GM18873 (cell line): ENCODE measurements around the gene BRF1.

Experiments used
- ATAC-seq: cut with Tn5 transposase; IDR thresholded peaks from one replicate; pipeline ENCODE4 v1.9.1; 2021; ENCODE audit warnings: mild to moderate bottlenecking, moderate library complexity, moderate number of reproducible peaks; ENCODE audit not compliant: unreplicated experiment, low FRiP score

The BRF1 gene

DNA sequence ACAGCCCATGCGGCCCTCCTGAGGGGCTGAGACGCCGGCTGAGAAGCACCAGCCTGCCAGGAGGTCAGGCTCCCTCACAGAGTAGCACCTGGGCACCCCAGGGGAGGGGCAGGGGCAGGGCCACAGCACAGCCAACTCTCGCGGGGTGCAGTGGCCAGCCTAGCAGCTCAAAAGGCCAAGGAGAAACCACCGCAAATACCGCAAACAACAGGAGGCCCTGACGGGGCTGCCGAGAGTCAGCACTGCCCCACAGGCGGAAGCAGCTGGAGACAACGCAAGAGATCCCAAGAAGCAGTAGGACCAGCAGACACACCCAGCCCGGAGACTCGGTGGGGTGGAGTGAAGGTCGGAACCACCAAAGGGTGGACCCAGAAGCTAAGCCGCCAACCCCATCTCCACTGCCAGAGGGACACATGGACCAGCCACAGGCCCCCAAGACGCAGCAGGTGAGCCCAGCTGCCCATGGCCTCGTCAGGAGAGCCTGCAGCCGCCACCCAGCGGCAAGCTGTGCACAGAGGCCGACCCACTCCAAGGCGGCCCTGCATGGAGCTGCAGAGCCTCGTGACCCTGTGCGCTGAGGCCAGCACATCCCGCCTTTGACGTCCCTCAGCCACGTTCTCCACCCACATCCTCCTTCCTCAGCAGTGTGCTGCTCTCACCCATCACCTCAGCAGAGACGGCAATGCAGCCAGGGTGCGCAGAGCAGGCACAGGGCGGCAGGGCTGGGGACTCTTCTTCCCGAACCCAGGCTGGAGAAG is 84.1 kb downstream of the BRF1 start:
- ATAC-seq, result no peak

DNA sequence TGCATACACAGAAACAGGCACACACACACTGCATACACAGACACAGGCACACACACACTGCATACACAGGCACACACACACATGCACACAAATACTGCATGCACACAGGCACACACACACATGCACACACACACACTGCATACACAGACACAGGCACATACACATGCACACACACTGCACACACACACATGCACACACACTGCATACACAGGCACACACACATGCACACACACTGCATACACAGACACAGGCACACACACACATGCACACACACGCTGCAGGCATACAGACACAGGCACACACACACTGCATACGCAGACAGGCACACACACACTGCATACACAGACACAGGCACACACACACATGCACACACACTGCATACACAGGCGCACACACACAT is 85.2 kb downstream of the BRF1 start:
- no peak for ATAC-seq

DNA sequence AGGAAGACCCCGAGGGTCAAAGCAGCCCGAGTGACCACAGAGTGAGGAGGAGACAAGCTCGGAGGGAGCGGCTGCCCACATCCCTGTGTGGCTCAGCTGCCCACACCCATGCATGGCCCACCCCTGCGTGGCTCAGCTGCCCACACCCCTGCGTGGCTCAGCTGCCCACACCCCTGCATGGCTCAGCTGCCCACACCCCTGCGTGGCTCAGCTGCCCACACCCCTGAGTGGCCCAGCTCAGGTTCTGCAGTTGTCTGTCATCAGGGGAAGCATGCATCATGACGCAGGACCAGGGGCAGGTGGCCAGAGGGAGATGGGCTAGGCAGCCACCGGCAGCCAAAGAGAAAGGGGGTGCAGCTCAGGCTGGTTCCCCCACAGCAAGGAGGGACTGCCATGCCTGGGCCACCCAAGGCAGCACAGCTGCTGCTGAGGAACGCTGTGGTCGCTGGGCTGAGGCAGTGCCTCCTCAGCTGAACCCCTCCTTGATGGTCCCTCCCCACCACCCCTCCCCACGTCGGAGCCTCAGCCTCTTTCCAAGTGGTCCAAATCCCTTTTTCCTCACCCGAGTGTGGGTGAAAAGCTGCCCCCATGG is 86.4 kb downstream of the BRF1 start:
- no peak for ATAC-seq

DNA sequence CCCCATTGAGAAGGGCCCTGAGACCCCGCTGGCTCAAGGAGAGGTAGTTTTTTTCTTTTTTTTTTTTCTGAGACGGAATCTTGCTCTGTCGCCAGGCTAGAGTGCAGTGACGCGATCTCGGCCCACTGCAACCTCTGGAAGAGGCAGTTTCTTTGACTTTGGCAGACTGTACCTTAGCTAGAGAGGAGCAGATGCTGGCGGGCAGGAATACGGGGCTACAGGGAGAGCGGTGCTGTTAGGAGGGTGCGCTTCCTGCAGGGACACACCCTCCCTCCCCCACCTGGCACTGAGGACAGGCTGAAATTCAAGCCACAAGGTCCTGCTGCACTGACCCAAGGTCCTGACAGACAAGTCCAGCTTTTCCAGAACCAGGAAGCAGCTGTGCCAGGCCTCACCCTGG is 87.4 kb downstream of the BRF1 start:
- ATAC-seq, result no peak

DNA sequence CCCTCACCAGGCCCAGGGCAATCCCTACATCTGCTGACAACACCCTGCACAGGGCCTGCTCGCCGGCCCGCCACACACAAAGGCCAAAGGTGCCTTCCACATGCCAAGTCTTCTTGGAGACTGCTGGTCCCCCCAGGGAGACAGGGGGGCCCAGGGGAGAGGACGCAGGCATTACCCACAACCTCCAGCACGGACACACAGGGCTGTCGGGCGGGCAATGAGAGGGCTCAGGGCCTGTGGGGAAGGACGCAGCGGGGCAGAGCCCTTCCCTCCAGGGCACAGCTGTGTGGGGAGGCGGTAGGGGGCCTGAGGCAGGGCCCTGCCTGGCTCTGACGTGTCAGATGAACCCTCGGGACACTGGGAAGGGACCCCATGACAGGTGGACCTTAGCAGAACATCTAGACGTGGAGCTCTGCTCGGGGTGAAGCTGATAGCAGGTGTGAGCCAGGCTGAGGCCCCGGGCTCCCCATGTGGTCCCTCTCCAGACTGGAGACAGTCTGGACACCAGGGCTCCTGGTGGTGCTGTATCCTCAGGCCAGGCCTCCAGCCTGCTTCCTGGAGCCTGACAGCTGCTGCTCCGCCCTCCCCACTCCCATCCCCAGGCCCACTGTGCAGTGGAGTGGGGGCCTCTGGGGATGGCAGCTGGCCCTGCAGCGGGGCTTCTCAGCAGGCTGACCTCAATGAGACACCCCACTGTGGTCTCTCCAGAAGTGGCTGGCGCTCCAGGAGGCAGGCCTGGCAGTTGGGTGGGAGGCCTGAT is 88.1 kb downstream of the BRF1 start:
- ATAC-seq, result no peak

DNA sequence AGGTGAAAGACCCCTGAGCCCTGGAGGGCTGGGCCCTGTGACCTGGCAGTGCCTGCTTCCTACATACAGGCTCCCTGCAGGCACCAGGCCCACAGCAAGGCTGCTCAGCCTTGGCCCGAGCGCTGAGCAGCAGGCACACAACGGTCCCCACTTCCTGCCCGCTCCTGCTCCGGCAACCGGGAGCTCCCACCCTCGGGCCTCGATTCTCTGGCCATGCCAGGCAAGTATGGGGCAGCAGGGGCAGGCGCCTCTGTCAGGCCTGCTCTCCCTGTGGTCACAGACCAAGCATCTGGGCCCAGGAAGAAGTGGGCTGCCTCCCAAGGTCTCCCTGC is 89.1 kb downstream of the BRF1 start:
- no peak for ATAC-seq

DNA sequence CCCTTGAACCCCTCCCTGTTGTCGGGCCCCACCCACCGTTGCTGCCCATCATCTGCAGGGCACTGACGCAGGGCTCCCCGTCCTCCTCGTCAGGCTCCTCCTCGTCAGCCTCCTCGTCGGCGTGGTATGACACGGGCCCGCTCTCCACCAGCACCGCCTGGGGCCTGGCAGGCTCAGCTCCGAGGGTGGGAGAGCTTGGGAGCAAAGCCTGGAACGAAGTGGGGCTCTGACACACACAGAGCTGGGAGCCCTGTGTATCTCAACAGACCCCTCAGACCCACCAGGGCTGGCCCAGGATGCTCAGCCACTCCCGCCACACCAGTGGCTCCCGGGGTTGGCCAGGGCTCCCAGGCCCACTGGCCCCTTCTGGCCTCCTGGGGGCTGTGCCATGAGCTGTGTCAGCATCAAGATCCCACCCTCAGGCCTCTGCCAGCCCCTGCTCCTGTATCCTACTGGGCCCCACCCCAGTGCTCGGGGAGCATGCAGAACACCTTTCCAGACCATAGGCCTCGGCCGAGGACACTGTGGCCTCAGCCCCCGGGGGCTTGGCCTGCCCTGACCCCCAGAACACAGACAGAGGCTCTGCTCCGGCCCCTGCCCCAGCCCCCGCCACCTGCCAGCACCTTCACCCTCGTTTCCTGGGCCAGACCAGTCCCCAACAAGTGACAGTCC is 89.6 kb downstream of the BRF1 start:
- ATAC-seq, result no peak

DNA sequence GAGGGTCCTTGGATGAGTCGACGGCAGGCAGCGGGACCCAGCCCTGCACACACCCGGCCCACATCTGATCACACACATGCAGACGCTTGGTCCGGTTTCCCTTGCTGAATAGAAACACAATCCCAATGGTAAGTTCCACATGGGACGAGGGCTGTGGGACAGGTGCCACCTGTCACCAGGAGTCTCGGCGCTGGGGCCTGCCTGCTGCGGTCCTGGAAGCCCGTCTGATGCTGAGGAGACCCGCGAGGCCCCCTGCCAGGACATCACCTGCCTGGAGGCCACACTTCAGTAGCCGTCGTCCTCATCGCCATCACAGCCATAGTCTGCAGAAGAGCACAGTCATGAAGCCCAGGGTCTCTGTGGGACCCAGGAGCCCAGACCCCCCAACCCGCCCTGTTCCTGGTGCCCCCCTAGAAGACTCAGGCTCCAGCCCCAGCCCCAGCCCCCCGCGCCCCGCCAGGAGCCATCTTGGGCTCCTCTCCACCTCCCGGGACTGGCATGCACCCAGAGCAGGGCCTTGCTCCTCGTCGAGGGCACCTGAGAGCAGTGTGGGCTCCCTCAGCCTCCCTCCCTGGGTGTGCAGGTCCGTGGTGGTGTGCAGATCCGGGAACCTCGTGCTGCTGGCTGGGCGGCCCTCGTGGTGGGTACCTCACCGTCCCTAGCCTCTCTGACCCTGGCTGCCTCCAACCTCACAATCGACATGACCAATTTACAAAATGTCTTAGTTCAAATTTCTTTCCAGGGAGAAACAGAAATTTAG is 90.4 kb downstream of the BRF1 start:
- no peak for ATAC-seq

DNA sequence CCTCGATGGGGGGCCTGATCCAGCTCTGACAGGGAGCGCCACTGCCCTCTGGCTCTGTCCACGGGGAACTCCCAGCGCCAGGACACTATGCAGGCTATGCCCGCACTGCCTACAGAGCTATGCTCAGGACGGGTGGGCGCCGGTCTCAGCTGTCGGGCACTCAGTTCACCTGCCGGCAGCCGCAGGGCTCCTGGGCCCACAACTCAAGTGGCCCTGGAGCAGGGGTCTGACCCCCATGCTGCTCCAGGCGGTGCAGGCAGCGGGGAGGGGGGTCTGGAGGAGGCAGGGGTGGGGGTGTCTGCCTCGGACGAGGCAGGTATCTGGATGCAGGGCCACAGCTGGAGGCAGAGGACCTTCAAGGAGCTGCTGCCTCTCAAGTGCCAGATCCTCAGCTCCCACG is 91.2 kb downstream of the BRF1 start:
- no peak for ATAC-seq

DNA sequence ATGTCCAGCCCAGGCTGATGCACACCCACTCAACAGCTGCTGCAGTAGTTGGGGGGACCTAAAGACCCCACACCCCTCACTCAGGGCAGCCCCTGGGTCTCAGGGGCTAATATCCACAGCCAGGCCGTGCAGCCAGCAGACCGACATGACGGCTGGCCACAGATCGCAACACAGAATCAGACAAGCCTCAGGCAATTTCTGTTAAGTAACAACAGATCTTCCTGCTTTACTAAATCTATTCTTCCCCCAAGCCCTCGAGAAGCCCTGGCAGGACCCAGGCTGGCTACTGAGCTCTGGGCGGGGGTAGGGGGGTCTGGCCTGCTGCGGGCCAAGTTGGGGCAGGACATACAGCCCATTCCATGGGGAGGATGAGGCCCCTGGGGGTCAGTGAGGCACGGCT is 91.7 kb downstream of the BRF1 start:
- ATAC-seq, result no peak

DNA sequence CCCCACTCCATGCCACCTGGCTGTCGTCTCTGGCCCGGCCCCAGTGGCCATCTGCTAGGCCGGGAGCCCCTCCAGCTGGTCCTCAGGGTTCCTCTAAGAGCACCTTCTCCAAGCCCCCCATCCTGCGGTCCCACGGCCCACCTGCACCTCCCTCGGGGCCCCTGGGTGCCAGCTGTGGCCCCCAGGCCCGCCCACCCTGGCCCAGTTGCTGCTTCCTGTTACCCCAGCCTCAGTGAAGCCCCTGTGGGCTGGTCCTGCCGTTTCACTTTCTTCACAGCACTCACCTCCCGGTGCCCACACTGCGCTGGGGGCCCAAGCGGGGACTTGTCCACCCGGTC is 92.1 kb downstream of the BRF1 start:
- no peak for ATAC-seq

DNA sequence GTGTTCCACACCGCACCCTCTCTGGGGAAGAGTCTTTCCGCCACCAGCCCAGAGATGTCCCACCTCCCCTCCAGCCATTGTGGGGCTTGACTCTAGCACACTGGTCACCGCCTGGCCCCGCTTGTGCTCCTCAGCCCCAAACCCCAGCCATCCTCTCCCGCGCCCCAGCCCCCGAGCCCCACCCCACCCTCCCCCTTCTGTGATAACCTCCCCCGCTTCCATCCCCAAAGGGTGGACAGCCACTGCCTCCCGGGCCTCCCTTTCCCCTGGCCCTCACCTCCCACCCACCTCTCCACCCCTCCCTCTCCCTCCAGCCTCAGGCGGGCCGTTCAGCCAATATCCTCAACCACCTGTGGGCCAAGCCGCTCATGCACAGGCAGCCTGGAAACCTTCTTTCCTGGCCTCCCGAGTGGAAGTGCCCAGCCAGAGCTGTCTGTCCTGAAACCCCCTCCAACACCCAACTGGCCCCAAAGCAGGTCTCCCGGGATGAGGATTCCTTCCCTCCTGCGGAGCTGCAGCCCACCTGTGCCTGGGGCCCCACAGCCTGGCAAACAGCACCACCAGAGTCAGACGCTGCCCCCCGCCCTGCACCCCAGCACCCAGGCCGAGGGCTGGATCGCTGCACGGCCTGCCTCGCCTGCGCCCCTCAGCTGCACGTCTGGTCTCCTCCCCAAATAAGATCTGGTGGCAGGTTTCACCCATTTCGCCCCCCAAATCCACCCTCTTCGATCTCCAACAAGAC is 92.6 kb downstream of the BRF1 start:
- no peak for ATAC-seq

DNA sequence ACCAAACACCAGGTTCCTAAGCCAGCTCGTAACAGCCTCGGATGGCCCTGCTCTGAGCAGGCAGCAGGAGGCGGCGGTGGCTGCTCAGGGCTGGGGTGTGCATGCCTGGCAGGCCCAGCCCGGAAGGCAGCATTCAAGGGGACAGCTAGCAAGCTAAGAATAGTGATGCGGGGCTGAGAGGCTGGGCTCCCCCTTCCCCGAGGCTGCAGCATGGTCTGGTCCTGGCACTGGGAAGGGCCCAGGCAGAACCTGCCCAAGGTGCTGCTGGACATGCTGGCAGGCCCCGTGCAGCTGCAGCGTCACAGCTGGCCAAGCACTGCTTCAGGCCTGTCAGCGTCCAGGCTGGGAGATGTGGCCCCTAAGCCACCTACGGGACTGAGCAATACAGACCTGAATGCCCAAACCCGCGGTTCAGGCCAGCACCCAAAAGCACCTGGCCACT is 93.3 kb downstream of the BRF1 start:
- ATAC-seq, result no peak

DNA sequence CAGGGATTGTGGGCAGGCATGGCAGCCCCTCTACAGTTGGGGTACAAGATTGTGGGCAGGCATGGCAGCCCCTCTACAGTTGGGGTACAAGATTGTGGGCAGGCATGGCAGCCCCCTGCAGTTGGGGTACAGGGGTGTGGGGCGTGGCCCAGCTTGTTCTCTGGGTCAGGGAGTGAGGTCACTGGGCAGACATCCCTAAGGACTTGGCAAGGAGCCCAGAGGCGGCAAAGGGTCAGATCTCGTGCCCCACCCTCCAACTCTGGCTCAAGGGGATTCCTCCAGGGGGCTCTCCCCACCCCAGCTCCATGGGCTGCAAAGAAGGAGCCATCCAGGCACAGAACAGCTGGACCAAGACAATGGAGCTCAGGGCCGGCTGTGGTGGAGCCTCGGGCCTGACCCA is 93.9 kb downstream of the BRF1 start:
- no peak for ATAC-seq

DNA sequence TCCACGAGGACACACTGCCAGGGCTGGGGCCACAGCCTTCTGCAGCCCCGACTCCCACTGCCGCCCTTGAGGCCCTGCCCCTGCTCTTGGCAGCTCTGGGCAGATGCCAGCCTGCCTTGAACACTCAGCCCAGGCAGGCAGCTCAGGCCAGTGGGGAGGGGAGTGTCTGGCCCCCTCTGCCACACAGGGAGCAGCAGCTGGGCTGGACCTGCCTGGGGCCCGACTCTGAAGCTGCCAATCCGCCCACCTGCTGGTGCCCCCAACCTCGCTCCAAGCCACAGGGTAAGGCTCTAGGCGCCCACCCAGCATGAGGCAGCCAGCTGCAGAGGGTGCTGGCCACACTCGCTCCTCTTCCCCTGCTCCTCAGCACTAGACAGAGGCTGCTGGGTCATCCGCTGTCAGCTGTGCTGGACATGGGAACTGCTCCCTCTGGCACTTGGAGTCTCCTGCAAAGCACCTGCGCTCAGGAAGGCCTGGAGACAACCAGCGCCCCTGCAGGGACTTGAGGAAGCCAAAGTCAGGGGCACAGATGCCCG is 95.1 kb downstream of the BRF1 start:
- ATAC-seq, result no peak

DNA sequence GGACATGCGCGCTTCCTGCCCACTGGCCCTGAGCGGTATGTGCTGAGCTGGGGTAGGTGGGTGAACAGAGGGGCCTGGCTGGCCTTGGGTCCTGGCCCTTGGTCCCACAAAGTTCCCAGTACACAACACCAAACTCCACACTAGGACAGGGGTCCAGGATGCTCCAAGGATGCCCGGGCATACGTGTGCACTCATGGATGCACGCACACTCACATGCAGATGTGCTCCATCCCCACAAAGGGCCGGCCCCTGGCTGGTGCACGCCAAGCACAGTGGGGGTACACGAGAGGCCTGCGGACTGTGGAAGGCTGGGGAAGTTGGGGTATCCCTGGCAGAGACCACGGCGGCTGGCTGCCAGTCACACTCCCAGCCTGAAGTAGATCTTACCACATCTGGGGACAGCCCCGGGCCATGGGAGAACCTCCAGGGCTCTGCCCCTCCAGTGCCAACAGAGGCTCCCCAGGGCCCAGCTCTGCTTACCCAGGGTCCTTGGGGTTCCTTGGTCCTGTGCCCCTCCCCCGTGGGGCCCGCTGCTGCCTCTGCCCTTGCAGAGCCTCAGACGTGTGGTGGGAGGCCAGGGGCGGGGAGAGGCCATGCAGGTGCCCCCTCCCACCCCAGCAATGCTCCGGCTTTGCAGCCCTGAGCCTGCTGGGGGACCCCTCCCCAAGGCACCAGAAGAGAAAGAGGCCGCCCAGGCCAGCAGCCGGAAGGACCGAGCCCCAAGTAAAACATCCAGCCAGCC is 95.7 kb downstream of the BRF1 start:
- ATAC-seq, result no peak

DNA sequence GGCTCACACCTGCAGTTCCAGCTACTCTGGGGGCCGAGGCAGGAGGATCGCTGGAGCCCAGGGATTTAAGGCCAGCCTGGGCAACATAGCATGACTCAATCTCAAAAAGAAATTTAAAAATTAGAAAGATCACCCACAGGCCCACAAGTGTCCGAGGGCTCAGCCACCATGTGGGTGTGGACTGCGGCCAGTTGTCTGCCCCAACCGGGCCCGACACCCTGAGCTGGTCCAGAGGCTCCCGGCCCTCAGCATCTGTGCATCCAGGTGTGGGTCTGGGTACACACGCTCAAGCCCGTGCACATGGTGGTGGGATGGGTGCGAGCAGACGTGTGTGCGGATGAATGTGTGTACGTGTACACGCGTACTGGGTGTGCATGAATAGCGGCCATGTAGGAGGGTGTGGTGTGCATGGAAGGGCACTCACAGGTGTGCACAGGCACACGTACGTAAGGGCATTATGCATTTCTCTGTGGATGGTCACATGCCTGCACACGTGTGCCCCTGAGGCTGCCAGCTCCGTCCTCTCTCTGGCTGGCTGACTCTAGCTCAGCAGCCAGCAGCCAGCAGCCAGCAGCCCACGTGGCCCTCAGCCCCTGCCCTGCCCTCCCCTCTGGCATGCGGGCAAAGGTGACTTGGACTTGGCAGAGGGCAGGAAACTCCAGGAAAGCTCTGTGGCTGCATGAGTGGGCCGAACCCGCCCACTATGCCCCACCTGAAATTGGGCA is 96.4 kb downstream of the BRF1 start:
- no peak for ATAC-seq

DNA sequence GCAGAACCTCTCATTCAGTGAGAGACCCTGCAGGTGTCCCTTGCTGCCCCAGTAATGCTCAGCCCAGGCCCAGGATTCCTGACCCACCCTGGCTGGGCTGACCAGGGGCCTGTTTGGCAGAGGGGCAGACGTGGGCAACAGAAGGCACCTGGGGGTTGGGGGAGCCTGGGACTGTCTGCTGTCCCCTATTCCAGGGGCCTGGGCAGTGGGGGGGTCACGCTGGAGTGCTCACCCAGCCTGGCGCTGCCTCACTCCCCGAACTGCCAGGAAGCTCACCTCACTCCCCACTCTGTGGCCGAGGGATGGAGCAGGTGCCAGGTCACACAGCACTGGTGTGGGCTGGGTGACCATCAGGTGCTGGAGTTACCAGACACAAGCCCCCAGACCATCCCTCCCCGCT is 97.1 kb downstream of the BRF1 start:
- ATAC-seq, result no peak
